Breast epithelium (tissue), 3 donors: ENCODE measurements around the gene ZMYND11.

Experiments used
- POLR2A ChIP-seq: fragments of 450-650 bp; IDR thresholded peaks from one replicate; pipeline ENCODE4 v1.6.1; 2016; ENCODE audit warnings: antibody characterized with exemption, mild to moderate bottlenecking, moderate library complexity
- POLR2AphosphoS5 ChIP-seq, 3 donors: sonication (generic); formaldehyde crosslinking; IDR thresholded peaks; one replicate each; pipeline ENCODE4 v1.6.1; 2017; ENCODE audit warnings: antibody characterized with exemption in 3 of 3
- TF ChIP-seq, protein P1 (sequence below), 3 donors: fragments of 450-650 bp; IDR thresholded peaks; one replicate each; pipeline ENCODE4 v1.5.1; 2016 to 2017; ENCODE audit warnings: antibody characterized with exemption in 3 of 3, mild to moderate bottlenecking in 3 of 3, moderate library complexity in 3 of 3

DNA sequence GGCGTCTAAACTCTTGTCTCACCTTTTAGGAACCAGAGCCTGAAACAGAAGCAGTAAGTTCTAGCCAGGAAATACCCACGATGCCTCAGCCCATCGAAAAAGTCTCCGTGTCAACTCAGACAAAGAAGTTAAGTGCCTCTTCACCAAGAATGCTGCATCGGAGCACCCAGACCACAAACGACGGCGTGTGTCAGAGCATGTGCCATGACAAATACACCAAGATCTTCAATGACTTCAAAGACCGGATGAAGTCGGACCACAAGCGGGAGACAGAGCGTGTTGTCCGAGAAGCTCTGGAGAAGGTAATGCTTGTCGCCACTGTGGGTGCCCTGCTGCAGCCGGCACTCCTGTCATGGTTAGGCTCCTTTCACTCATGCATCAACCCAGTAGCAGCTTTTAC, 113.1 kb downstream of the ZMYND11 start:
- TF ChIP-seq, protein P1, sequence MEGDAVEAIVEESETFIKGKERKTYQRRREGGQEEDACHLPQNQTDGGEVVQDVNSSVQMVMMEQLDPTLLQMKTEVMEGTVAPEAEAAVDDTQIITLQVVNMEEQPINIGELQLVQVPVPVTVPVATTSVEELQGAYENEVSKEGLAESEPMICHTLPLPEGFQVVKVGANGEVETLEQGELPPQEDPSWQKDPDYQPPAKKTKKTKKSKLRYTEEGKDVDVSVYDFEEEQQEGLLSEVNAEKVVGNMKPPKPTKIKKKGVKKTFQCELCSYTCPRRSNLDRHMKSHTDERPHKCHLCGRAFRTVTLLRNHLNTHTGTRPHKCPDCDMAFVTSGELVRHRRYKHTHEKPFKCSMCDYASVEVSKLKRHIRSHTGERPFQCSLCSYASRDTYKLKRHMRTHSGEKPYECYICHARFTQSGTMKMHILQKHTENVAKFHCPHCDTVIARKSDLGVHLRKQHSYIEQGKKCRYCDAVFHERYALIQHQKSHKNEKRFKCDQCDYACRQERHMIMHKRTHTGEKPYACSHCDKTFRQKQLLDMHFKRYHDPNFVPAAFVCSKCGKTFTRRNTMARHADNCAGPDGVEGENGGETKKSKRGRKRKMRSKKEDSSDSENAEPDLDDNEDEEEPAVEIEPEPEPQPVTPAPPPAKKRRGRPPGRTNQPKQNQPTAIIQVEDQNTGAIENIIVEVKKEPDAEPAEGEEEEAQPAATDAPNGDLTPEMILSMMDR (IDR thresholded peaks at IDR 0.05), result no peak
- TF ChIP-seq POLR2A, result no peak
- no peak for TF ChIP-seq POLR2AphosphoS5 (IDR thresholded peaks at IDR 0.05)
